ENCODE results near the gene KCNMA1. TPM values are rescaled to one million over a fixed set of nuclear protein-coding genes. Genes with fewer than 3 reads are reported as not detected.

KCNMA1 gene
- polyA plus RNA-seq, 1 donor from 2014 or later = 60.8 TPM

- Histone ChIP-seq H3K27ac (ENCODE audit: low read length) (no peak overlapping the region), H3K27me3 (ENCODE audit: insufficient read depth, low read depth, low read length) (no peaks in the 10 kb centered on the region), H3F3A (ENCODE audit: insufficient read depth, low read length, poor library complexity, severe bottlenecking) (no peaks in the 10 kb centered on the region), H3K4me2 (ENCODE audit: low read length) (no peak overlapping the region), H3K9me2 (ENCODE audit: insufficient read depth, low read length) (no peaks in the 10 kb centered on the region), H3K9ac (ENCODE audit: low read length) (no peak overlapping the region), H3K79me2 (replicated peaks; ENCODE audit: insufficient read depth, low read length) (no peaks in the 10 kb centered on the region), H3K4me3 (ENCODE audit: low read length) (no peak overlapping the region), H2AFZ (ENCODE audit: low read depth, low read length) (no peak overlapping the region), H3K9me3 (ENCODE audit: low read length) (no peaks in the 10 kb centered on the region), H3K36me3 (ENCODE audit: insufficient read depth, low read length) (no peaks in the 10 kb centered on the region), H4K20me1 (ENCODE audit: insufficient read depth) (no peaks in the 10 kb centered on the region)
- TF ChIP-seq MXI1 (conservative IDR thresholded peaks at IDR 0.05; ENCODE audit: poor library complexity, severe bottlenecking) = no peak
- no peak for TF ChIP-seq TAF1 (IDR thresholded peaks at IDR 0.05; ENCODE audit: low read depth)
- TF ChIP-seq POLR2AphosphoS5 (IDR thresholded peaks at IDR 0.05) = no peak
These were observed 489.7 kb downstream of the KCNMA1 start for GRCh38 chr10:77147871-77148270.

DNA sequence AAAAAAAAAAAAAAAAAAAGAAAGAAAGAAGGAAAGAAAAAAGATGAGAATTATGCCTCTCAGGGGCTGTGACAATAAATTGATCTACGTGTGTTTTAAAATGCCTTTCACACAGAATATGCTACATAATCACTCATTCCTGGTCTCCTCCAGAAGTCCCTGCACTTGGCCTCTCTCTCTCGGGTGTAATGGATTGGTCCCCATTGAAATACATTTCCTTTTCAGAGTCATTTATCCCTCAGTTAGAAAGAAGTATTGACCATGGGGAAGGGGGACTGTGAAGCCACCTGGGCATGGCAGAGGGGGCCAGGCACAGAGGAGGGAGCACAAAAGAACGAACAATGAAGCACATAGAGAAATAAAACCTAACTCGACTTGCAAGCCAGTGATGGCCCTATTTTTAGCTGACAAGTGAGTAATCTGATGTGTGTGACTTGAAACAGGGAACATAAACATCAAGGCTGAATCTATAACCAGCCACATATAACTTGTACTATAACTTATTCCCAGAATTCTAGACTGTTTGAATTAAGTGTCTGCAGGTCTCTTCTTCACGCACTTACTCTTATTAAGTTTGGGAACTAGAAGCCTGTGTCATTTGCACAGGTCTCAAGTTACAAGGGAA is 490.8 kb downstream of the KCNMA1 start:
- H3K9ac ChIP-seq (ENCODE audit: low read length) = no peak overlapping the region
- no peaks in the 10 kb centered on the region for H3K36me3 ChIP-seq (ENCODE audit: insufficient read depth, low read length)
- no peaks in the 10 kb centered on the region for H3F3A ChIP-seq (ENCODE audit: insufficient read depth, low read length, poor library complexity, severe bottlenecking)
- no peaks in the 10 kb centered on the region for H3K79me2 ChIP-seq (replicated peaks; ENCODE audit: insufficient read depth, low read length)
- TF ChIP-seq EZH2 (IDR thresholded peaks at IDR 0.05; ENCODE audit: borderline replicate concordance, insufficient read depth, low read length, poor library complexity, severe bottlenecking) = no peak
- no peak for TF ChIP-seq EP300 (conservative IDR thresholded peaks at IDR 0.05; ENCODE audit: poor library complexity, severe bottlenecking)
- TF ChIP-seq TAF1 (IDR thresholded peaks at IDR 0.05; ENCODE audit: low read depth) = no peak
- no peak for TF ChIP-seq SMC3 (conservative IDR thresholded peaks at IDR 0.05; ENCODE audit: poor library complexity)
- TF ChIP-seq RAD21 (conservative IDR thresholded peaks at IDR 0.05) = no peak
- TF ChIP-seq, protein P1, sequence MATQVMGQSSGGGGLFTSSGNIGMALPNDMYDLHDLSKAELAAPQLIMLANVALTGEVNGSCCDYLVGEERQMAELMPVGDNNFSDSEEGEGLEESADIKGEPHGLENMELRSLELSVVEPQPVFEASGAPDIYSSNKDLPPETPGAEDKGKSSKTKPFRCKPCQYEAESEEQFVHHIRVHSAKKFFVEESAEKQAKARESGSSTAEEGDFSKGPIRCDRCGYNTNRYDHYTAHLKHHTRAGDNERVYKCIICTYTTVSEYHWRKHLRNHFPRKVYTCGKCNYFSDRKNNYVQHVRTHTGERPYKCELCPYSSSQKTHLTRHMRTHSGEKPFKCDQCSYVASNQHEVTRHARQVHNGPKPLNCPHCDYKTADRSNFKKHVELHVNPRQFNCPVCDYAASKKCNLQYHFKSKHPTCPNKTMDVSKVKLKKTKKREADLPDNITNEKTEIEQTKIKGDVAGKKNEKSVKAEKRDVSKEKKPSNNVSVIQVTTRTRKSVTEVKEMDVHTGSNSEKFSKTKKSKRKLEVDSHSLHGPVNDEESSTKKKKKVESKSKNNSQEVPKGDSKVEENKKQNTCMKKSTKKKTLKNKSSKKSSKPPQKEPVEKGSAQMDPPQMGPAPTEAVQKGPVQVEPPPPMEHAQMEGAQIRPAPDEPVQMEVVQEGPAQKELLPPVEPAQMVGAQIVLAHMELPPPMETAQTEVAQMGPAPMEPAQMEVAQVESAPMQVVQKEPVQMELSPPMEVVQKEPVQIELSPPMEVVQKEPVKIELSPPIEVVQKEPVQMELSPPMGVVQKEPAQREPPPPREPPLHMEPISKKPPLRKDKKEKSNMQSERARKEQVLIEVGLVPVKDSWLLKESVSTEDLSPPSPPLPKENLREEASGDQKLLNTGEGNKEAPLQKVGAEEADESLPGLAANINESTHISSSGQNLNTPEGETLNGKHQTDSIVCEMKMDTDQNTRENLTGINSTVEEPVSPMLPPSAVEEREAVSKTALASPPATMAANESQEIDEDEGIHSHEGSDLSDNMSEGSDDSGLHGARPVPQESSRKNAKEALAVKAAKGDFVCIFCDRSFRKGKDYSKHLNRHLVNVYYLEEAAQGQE (IDR thresholded peaks at IDR 0.05; ENCODE audit: borderline replicate concordance) = no peak
- TF ChIP-seq POLR2AphosphoS5 (IDR thresholded peaks at IDR 0.05) = no peak
- no peak for TF ChIP-seq CTCF (IDR thresholded peaks at IDR 0.05; ENCODE audit: poor library complexity, severe bottlenecking)
- no peak for TF ChIP-seq MXI1 (conservative IDR thresholded peaks at IDR 0.05; ENCODE audit: poor library complexity, severe bottlenecking)
- H3K27me3 ChIP-seq (ENCODE audit: insufficient read depth, low read depth, low read length) = no peaks in the 10 kb centered on the region
- no peaks in the 10 kb centered on the region for H4K20me1 ChIP-seq (ENCODE audit: insufficient read depth)
- H2AFZ ChIP-seq (ENCODE audit: low read depth, low read length) = no peak overlapping the region
- H3K9me3 ChIP-seq (ENCODE audit: low read length) = no peaks in the 10 kb centered on the region
- no peak overlapping the region for H3K4me2 ChIP-seq (ENCODE audit: low read length)
- no peak overlapping the region for H3K4me3 ChIP-seq (ENCODE audit: low read length)
- H3K27ac ChIP-seq (ENCODE audit: low read length) = no peak overlapping the region
- no peaks in the 10 kb centered on the region for H3K9me2 ChIP-seq (ENCODE audit: insufficient read depth, low read length)

All from neural cell (in vitro differentiated cells).